CD1c-positive myeloid dendritic cell (primary cell): ENCODE data around the gene NET1.
"Not testable (repeated sequence)": the region's sequence is repeated elsewhere in the genome, so short reads cannot be mapped to it uniquely, and the experiment has no call there.

ENCODE experiments used
- DNase-seq: peaks from one replicate; pipeline ENCODE4 v3.0.0-alpha.2; 2016; ENCODE audit errors: extremely low spot score

Gene NET1, protein sequence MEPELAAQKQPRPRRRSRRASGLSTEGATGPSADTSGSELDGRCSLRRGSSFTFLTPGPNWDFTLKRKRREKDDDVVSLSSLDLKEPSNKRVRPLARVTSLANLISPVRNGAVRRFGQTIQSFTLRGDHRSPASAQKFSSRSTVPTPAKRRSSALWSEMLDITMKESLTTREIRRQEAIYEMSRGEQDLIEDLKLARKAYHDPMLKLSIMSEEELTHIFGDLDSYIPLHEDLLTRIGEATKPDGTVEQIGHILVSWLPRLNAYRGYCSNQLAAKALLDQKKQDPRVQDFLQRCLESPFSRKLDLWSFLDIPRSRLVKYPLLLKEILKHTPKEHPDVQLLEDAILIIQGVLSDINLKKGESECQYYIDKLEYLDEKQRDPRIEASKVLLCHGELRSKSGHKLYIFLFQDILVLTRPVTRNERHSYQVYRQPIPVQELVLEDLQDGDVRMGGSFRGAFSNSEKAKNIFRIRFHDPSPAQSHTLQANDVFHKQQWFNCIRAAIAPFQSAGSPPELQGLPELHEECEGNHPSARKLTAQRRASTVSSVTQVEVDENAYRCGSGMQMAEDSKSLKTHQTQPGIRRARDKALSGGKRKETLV

DNA sequence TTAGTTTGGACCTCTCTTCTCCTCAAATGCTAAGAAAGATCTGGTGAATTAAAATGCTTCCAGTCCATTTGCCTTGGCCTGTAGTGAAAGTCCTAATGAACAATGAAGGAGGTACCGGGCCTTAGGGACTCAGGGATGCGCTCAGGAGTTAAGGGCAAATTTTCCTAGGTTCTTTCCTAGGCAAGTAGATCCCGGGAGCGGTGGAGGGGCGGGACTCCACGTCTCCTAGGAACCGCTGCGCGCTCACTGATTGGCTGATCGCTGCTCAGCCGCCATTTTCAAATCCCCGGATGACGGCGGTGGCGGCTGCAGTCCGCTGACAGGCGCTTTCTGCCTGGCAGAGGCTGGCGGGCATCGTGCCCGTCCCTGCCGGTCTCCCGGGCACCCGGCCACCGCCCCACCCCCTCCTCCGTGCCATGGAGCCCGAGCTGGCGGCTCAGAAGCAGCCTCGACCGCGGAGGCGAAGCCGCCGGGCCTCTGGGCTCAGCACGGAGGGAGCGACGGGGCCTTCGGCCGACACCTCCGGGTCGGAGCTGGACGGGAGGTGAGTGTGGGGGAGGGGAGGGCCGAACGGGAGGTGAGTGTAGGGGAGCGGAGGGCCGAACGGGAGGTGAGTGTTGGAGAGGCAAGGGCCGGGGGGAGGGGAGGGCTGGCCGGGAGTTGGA is at the start of gene NET1:
NET1 (plus strand) TSS at position 281 of the 665 bp plus-strand sequence; CDS start at position 417, 136 bp downstream.
- DNase-seq = peak; percentile 85

DNA sequence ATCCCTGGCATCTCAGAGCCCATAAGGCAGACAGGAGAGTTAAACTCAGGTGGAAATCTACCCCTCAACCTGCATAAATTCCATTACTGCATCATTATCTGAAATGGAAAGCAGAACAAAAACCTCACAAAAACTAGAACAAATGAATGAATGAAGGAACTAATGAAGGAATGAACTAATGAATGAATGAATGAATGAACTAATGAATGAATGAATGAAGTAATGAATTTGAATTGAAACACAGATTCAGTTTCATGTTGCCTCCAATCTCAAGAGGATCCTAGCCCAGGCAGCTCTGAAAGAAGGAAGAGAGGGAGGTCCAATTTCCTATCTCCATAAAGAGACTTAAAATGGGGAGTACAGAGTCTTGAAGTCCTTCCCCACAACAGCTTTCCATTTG is 49.5 kb upstream of the NET1 start:
- DNase-seq = no peak

DNA sequence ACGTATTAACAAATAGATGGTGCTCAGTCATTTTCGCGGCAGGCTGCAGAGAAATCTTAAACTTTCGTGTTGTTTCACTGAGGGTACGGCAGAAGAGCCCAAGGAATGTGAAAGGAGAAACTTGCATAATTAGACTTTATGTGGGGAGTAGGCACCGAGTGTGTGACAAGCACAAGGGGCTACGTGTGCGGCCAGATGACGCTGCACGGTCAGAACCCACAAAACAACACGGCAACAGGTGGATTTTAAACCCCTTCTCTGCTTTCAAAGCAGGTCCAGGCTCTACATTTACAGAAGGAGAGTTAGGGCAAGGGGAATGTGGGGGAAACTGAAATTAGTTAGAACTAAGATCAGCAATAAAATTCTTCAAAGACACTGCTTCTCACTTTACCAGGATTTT is 48.0 kb upstream of the NET1 start:
- DNase-seq = no peak

DNA sequence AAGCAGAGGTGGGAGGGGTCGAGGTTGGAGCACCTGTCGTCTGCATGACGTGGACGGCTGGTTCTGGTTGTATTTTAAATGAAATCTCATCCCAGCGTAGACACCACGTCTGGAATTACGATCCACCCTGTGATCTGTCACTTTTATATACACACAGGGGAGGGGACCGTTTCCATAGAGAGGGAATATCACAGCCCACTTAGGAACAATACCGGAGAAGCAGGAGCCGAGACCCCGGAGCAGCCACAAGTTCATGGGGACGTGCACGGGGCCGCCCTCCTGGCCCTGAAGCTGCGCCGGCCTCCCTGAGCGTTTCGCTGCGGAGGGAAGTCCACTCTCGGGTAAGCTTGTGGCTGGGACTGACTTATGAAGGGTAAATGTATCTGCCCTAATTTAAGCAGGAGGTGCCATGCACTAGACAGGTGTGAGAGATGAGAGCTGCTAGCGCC is 47.4 kb upstream of the NET1 start, which contains the start of gene UCN3:
UCN3 (plus strand) TSS at position 77 of the 449 bp plus-strand sequence. CDS start 8,755 bp downstream, outside the sequence.
- DNase-seq = no peak

DNA sequence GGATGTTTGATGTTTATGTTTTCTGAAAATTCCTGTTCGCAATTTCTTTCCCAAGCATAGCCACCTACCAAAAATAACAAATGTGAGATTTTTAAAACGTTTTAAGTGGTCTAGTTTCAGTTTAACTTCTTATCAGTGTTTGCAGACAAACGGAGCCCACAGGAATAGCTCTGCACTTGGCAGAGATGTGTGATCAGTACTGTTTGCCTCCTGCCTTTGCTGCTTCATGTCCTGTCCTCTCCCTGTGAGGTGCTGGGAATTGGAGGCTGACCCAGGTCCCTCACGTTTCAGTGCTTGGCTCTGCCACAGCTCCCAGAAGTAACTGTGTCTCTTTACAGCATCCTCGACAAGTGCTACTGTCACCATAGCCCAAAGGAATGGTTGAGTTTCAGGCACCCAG is 46.4 kb upstream of the NET1 start:
- no peak for DNase-seq

DNA sequence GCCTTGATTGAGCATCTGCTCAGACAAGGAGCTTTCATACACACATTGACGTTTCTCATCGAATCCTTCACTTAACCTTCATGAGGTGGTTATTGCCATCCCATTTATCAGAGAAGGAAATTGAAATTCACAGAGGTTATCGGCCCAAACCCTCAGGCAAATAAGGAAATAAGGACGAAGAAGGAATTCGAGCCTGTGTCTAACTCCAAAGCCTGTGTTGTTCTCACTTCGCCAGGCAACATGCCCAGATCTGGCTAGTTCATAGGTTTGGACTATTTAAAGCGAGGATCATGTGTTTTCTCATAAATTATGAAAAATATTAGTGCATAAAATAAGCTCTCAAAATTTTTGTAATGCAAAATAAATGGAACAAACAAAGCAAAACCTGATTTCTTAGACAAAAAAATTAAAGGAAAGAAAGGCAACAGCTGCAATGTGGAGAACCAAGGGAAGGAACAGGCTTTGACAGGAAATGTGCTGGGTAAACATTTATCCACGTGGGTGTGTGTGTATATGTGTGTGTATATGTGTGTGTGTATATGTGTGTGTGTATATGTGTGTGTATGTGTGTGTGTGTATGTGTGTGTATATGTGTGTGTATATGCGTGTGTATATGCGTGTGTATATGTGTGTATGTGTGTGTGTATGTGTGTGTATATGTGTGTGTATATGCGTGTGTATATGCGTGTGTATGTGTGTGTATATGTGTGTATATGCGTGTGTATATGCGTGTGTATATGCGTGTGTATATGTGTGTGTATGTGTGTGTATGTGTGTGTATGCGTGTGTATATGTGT is 42.8 kb upstream of the NET1 start:
- no peak for DNase-seq

DNA sequence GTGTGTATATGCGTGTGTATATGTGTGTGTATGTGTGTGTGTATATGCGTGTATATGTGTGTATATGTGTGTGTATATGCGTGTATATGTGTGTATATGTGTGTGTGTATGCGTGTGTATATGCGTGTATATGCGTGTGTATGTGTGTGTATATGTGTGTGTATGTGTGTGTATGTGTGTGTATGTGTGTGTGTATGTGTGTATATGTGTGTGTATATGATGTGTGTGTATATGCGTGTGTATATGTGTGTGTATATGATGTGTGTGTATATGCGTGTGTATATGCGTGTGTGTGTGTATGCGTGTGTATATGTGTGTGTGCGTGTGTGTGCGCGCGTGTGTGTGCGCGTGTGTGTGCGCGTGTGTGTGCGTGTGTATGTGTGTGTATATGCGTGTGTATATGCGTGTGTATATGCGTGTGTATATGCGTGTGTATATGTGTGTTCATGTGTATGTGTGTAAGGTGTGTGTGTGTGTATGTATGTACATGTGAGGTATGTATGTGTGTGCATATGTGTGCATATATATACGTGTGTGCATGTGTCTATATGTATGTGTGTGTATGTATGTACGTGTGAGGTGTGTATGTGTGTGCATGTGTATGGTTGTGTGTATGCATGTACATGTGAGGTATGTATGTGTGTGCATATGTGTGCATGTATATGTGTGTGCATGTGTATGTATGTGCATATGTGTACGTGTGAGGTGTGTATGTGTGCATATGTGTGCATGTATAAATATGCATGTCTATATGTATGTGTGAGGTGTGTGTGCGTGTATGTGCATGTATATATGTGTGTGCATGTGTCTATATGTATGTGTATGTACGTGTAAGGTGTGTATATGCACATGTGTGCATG is 41.6 kb upstream of the NET1 start:
- no peak for DNase-seq

DNA sequence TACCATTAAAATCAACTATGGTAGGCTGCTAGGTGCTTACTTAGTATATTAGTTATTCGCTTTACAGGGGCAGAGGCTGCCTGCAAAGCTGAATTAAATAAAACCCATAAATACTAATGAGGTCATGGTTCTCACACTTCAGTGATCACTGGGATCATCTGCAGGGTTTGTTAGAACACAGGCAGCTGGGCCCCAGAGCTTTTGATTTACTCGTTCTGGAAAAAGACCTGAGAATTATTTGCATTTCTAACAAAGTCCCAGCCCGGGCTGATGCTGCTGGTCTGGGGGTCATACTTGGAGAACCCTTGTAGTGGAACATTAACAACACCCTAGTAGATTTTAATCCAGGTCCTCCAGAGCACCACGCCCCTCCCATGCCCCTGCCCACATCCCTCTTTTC is 39.0 kb upstream of the NET1 start:
- no peak for DNase-seq

DNA sequence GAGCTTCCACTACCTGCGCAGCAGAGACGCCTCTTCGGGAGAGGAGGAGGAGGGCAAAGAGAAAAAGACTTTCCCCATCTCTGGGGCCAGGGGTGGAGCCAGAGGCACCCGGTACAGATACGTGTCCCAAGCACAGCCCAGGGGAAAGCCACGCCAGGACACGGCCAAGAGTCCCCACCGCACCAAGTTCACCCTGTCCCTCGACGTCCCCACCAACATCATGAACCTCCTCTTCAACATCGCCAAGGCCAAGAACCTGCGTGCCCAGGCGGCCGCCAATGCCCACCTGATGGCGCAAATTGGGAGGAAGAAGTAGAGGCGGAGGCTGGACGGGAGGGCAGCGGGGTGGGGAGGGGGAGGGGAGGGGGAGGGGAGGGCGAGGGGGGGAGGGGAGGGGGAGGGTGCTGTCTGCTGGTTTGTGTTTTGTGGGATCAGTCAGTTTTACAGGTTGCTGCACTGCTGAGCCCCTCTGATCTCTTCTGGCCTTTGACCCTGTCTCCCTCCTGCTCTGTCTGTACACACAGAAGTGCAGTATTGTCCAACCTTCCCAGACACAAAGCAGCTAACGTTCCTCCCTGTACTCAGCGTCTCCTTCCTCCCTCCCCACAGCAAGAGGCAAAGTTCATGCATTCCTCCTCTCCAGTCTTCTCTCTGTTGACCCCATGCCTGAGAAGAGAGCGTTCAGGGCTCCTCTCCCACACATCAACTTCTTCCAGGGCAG is 38.3 kb upstream of the NET1 start:
- no peak for DNase-seq

DNA sequence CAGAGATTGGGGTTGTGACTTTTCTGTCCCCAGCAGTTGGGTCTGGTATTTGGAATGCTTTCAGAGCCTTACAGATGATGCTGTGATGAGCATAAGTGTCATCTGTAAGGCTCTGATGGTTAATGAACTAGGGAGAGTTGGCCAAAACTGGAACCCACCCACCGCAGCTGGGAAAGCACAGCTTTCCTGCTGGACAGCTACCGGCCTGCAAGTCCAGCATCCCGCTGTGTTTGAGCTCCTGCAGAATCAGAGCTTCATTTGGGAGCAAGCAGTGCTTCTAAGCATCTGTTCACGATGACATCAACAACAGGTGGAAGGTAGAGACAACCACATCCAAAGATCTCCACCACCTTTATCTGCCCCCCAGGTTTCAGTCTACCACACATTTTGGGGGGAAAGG is 35.9 kb upstream of the NET1 start:
- no peak for DNase-seq

DNA sequence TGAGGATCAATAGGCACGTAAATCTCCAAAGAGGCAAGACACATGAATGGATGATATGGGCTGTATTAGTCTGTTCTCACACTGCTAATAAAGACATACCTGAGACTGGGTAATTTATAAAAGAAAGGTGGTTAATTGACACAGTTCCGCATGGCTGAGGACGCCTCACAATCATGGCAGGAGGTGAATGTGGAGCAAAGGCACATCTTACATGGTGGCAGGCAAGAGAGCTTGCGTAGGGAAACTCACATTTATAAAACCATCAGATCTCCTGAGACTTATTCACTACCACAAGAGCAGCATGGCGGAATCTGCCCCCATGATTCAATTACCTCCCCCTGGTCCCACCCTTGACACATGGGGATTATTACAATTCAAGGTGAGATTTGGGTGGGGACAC is 33.2 kb upstream of the NET1 start:
- DNase-seq = not testable (repeated sequence)

DNA sequence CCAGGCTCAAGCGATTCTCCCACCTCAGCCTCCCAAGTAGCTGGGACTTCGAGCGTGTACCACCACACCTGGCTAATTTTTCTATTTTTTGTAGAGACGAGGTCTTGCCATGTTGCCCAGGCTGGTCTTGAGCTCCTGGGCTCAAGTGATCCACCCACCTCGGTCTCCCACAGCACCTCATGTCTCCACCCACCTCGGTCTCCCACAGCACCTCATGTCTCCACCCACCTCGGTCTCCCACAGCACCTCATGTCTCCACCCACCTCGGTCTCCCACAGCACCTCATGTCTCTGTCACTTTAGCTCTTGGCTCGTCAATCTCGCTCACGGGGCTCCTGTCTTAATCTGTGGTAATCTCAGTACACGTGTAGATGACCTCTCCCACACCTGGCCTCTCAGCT is 32.0 kb upstream of the NET1 start:
- DNase-seq = not testable (repeated sequence)

DNA sequence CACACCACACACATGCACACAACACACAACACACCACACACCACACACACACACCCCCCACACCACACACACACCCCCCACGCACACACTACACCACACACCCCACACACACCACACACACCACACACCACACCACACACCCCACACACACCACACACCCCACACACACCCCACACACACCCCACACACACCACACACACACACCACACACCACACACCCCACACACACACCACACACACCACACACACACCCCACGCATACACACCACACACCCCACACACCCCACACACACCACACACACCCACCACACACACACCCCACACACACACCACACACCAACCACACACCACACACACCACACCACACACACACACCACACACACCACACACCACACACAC is 31.2 kb upstream of the NET1 start:
- DNase-seq = no peak

DNA sequence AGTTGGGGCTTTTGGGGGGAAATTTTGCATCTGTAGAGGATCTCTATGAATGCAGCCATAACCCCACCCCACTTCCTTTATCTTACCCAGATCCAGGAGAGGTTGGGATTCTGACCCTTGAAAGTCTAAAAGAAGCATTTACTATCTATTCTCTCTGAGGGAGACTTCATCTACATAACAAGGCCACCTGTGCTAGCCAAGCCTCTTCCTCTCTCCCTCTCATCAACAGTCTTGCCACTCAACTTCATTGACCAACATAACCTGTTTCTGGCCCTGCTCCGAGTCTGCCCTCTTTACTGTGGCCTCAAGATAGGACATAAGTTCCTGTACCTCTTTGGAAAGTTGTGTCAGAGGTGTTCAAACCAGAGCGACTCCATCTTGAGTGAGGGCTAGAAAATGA is 27.1 kb upstream of the NET1 start:
- no peak for DNase-seq

DNA sequence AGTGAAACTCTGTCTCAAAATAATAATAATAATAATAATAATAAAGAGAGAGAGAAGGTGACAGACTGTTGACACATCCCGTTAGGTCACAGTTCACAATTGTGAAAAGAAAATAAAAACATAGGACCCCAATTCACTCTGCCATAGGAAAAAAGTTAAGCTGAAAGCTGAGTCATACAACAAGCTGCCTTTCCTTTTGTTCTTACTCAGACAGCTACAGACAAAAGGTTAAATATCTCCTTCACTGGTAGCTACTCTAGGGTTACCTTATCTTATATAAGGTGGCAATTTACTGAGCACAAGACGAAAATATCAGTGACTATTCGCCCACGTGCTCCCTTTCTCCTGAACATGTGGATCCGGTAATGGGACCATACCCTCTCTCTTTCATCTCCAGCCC is 25.2 kb upstream of the NET1 start:
- no peak for DNase-seq

DNA sequence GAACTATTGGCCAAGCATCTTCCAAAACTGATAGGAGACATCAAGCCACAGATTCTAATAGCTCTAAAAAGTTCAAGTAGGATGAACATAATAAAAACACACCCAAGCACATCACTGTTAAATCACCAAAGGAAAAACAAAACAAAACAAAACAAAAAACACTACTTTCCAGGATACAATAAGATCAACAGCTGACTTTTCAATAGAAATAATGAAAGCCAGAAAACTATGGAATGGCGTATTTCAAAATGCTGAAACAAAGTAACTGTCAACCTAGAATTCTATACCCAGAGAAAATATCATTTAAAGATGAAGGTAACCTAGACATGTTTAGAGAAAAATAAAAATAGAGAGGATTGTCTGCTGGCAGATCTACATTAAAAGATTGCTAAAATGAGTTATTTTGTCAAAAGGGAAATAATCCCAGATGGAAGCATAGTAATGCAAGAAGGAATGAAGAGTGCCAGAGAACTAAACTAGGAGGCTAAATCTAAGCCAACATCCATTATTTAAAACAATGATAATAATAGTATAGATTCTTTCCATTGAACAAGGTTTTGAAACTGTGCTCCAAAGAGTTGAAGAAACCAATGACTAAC is 21.7 kb upstream of the NET1 start:
- no peak for DNase-seq

DNA sequence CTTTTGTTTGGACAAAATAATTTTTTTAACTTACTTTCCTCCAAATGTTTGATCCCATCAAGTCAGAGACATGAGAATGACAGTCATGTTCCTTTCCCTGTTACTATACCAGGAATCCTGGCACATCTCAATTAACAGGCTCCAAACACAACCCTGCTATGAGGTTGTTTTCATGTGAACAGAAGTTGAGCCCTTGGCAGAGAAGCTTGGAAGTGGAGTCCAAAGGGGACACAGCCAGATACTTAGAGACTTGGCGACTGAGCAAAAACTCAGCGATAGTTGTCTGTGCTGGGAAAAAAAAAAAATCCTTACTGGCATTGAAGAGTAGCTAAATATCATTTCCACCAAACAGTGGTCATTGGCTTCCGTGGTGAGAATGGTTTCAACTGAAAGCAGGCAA is 20.6 kb upstream of the NET1 start:
- no peak for DNase-seq

DNA sequence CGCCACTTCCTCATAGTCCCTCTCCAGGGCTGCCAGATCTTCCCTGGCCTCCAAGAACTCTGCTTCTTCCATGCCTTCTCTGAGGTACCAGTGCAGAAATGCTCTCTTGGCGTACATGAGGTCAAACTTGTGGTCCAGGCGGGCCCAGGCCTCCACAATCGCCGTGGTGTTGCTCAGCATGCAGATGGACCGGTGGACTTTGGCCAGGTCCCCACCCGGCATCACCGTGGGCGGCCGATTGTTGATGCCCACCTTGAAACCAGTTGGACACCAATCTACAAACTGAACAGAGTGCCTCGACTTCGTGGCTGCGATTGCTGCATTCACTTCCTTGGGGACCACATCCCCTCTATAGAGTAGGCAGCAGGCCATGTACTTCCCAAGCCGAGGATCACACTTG is 18.8 kb upstream of the NET1 start:
- no peak for DNase-seq

DNA sequence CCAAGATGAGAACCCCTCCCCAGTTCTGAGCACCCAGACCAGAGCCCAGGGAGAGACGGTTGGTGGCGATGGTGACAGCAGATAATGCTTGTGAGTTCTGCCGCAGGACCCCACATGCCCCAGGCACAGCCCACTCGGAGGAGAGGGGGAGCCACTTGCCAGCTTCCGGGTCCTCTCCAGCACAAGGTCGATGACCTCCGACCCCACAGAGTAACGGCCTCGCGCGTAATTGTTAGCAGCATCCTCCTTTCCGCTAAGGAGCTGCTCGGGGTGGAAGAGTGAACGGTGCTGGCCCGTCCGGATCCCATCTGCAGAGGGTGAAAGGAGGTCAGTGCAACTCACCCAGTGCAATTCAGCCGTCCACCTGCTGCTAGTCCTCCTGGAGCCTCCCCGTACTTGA is 17.2 kb upstream of the NET1 start:
- no peak for DNase-seq
